HCT116 (cell line): ENCODE data around the gene C1orf56. TPM values are rescaled to one million over a fixed set of nuclear protein-coding genes. Genes with fewer than 3 reads are reported as not detected.
A peak's percentile ranks its signal among the peaks of the same experiment; 100 is the strongest.

Source experiments
- CBX3 ChIP-seq: IDR thresholded peaks from 2 replicates; pipeline ENCODE4 v1.6.1; 2012; ENCODE audit warnings: low read depth
- CTCF ChIP-seq, 3 experiments: fragments of 200-600 bp in 1 of 3; sonication (generic) in 1 of 3; IDR thresholded peaks in 2 of 3; conservative IDR thresholded peaks in 1 of 3; 2 replicates each; pipeline ENCODE4 v1.5.1; 2012 to 2017; ENCODE audit warnings: low read depth in 2 of 3, low read length in 2 of 3, antibody characterized with exemption in 1 of 3, borderline replicate concordance in 1 of 3, control low read depth in 1 of 3, mild to moderate bottlenecking in 1 of 3, mixed read lengths in 1 of 3, mixed run types in 1 of 3, moderate library complexity in 1 of 3; ENCODE audit not compliant: insufficient read depth in 1 of 3
- EZH2 ChIP-seq: fragments of 200-600 bp; sonication (generic); IDR thresholded peaks from 2 replicates; pipeline ENCODE4 v1.6.1; 2017; ENCODE audit warnings: antibody characterized with exemption, mixed run types
- POLR2A ChIP-seq: IDR thresholded peaks from 2 replicates; pipeline ENCODE4 v1.7.0; 2011; ENCODE audit warnings: borderline replicate concordance; ENCODE audit not compliant: insufficient read depth, insufficient read length; ENCODE audit errors: extremely low read depth
- REST ChIP-seq: IDR thresholded peaks from 2 replicates; pipeline ENCODE4 v1.6.1; 2012; ENCODE audit warnings: low read depth
- SIN3A ChIP-seq: IDR thresholded peaks from 2 replicates; pipeline ENCODE4 v1.6.1; 2012; ENCODE audit warnings: low read depth
- SRF ChIP-seq: IDR thresholded peaks from 2 replicates; pipeline ENCODE4 v1.6.1; 2012; ENCODE audit warnings: low read depth
- ZBTB33 ChIP-seq: IDR thresholded peaks from 2 replicates; pipeline ENCODE4 v1.6.1; 2011; ENCODE audit warnings: mild to moderate bottlenecking, low read length, moderate library complexity; ENCODE audit not compliant: insufficient replicate concordance; ENCODE audit errors: extremely low read depth
- total RNA-seq: library from RNA; stranded (reverse); gene quantifications from one replicate; pipeline ENCODE4 v1.2.1, GENCODE V29; 2021; ENCODE audit not compliant: unreplicated experiment

C1orf56 gene
- total RNA-seq, 1 experiment from 2014 or later = not detected

- TF ChIP-seq CTCF (IDR thresholded peaks at IDR 0.05 in 2 of 3, conservative IDR thresholded peaks at IDR 0.05 in 1 of 3; ENCODE audit: borderline replicate concordance in 1 of 3, insufficient read depth in 1 of 3, low read depth in 2 of 3, low read length in 2 of 3) (peak; percentile 50 to 89 (median 87); a peak in 5 of 6 replicates), POLR2A (peak; percentile 92), EZH2 (no peak), ZBTB33 (no peak), CBX3 (peak; percentile 96), REST (no peak), SRF (no peak), SIN3A (peak; percentile 68; the same call in 1 of the 2 replicates)
- TF ChIP-seq, all 23 proteins: peak for 16
Observed at GRCh38 chr1:151070474-151071276, 23.1 kb downstream of the C1orf56 start, which contains the start of gene GABPB2 (continued).
